Fibroblast of the aortic adventitia (primary cell): ENCODE data around the gene CAMTA1. TPM values are rescaled to one million over a fixed set of nuclear protein-coding genes. Genes with fewer than 3 reads are reported as not detected.

Source experiments
- DNase-seq: peaks from one replicate; pipeline ENCODE4 v3.0.0-alpha.2; 2010; ENCODE audit warnings: low read depth
- H3K4me3 ChIP-seq: 2 replicates; pipeline ENCODE4 v1.5.1; 2011; ENCODE audit warnings: low read depth, mild to moderate bottlenecking, control low read depth, low read length, moderate library complexity
- CTCF ChIP-seq: IDR thresholded peaks from 2 replicates; pipeline ENCODE4 v1.5.1; 2011; ENCODE audit warnings: mild to moderate bottlenecking, low read length, control low read depth, inconsistent platforms; ENCODE audit not compliant: insufficient read depth
- total RNA-seq: library from RNA; depleted of rRNA; stranded (reverse); fragments of >200 nt; gene quantifications from 2 replicates; pipeline ENCODE4 v1.2.3, GENCODE V29; 2012; ENCODE audit warnings: low replicate concordance

CAMTA1 gene
- total RNA-seq, 1 donor: 91.9 TPM

- no peak overlapping the region for H3K4me3 ChIP-seq
- no peak for DNase-seq
- TF ChIP-seq CTCF: no peak
Measured at GRCh38 chr1:6848816-6849215, 63.6 kb downstream of the CAMTA1 start.

GRCh38 chr1:6850537-6850936 is 65.3 kb downstream of the CAMTA1 start:
- DNase-seq: peak; percentile 42
- TF ChIP-seq CTCF: no peak
- no peak overlapping the region for H3K4me3 ChIP-seq

- no peak for TF ChIP-seq CTCF
- H3K4me3 ChIP-seq: no peak overlapping the region
- no peak for DNase-seq
Measured at GRCh38 chr1:6852136-6852890, 67.1 kb downstream of the CAMTA1 start.

GRCh38 chr1:6854166-6854565 is 68.9 kb downstream of the CAMTA1 start:
- TF ChIP-seq CTCF: no peak
- DNase-seq: no peak

GRCh38 chr1:6857831-6858230 is 72.6 kb downstream of the CAMTA1 start:
- no peak for TF ChIP-seq CTCF
- H3K4me3 ChIP-seq: no peak overlapping the region
- DNase-seq: no peak

More at GRCh38 chr1:6854166-6854565, 68.9 kb downstream of the CAMTA1 start:
- H3K4me3 ChIP-seq: no peak overlapping the region

GRCh38 chr1:6858596-6858995 is 73.3 kb downstream of the CAMTA1 start:
- DNase-seq: peak; percentile 8
- TF ChIP-seq CTCF: no peak
- H3K4me3 ChIP-seq: no peak overlapping the region
